HG02884 (cell line): Measurements from ENCODE around the gene EMC9.

ENCODE experiments used
- ATAC-seq: cut with Tn5 transposase; IDR thresholded peaks from one replicate; pipeline ENCODE4 v1.9.1; 2021; ENCODE audit warnings: mild to moderate bottlenecking, moderate library complexity; ENCODE audit not compliant: unreplicated experiment

Gene EMC9

DNA sequence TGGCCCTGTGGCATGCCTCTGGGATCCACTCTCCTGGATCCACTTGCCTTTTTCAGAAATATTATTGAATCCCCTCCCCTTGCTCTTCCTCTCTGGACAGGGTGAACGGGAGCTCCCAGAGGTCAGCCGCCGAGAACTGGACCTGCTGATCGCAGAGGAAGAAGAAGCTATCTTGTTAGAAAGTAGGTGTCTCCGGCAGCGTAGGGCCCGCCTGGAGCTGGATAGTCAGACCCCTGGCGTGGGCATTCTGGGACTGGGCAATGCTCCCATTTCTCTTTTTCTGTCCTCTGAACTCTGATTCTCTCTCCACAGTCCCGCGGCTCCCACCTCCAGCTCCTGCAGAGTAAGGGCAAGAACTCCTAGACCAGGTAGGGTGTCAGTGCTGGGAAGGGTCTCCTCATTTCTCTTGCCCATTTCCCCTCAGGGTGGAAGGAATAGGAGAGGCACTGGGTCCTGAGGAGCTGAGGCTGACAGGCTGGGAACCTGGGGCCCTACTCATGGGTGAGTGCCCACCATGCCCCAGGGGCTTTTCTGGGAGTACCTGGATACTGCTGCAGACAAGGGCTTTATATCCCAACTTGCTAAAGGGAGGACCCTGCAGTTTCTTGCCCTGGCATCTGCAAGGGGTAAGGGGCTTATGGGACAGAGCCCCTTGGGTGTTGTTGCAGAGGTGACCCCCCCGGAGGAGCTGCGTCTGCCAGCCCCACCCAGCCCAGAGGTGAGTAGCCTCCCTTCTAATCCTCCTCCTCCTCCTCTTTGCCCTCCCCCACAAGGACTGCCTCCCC, 35.8 kb upstream of the EMC9 start:
- no peak for ATAC-seq

DNA sequence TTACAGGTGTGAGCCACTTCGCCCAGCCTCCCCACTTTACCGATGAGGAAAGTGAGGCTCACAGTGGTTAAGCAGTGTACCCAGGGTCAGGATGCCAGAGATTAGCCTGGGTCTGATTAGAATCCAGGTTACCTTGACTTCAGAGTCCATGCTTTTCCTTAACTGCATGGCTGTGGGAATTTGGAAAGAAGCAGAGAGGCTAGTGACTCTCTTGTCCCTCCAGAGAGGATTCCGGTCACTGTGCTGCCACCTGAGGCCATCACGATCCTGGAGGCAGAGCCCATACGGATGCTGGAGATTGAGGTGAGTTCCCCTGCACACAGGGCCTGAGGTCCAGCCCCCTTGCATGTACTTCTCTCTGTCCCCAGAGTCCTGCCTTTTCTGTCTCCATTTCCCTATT, 35.2 kb upstream of the EMC9 start:
- ATAC-seq, result no peak

DNA sequence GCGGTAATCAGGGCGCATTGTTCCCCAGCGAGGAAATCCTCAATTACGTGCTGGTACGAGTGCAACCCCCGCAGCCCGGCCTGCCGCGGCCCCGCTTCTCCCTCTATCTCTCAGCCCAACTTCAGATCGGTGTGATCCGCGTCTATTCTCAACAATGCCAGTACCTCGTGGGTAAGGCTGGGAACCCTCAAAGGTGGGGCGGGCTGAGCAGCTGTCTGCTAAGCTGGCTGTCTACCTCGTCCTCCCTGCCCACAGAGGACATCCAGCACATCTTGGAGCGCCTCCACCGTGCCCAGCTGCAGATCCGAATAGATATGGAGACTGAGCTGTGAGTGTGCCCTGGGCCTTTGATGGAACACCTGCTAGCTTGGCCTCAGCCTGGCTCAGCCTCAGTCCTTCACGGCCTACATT, 31.5 kb upstream of the EMC9 start:
- ATAC-seq, result no peak

DNA sequence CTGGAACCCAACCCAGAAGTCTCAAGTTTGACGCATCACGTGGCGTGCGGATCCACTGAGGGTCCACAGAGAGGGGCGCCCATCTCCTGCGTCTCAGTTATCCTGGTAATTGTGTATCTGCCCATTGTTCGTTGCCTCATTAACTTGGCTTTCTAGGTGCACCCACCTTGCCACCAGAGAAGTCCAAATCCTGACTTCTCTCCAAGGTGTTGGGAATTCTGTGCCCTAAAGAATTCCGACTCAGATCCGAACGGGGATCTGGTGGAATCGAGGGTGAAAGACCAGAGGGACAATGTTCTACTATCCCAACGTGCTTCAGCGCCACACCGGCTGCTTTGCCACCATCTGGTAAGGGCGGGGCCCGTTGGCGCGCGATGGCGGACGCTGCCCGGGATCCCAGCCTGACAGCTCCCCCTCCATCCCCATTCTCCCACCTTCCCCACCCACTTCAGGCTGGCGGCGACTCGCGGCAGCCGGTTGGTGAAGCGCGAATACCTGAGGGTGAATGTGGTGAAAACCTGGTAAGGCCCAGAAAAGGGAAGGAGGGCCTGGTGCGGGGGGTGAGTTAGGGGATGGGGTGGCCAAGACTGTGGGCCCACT, 31.0 kb upstream of the EMC9 start:
- ATAC-seq, result no peak

DNA sequence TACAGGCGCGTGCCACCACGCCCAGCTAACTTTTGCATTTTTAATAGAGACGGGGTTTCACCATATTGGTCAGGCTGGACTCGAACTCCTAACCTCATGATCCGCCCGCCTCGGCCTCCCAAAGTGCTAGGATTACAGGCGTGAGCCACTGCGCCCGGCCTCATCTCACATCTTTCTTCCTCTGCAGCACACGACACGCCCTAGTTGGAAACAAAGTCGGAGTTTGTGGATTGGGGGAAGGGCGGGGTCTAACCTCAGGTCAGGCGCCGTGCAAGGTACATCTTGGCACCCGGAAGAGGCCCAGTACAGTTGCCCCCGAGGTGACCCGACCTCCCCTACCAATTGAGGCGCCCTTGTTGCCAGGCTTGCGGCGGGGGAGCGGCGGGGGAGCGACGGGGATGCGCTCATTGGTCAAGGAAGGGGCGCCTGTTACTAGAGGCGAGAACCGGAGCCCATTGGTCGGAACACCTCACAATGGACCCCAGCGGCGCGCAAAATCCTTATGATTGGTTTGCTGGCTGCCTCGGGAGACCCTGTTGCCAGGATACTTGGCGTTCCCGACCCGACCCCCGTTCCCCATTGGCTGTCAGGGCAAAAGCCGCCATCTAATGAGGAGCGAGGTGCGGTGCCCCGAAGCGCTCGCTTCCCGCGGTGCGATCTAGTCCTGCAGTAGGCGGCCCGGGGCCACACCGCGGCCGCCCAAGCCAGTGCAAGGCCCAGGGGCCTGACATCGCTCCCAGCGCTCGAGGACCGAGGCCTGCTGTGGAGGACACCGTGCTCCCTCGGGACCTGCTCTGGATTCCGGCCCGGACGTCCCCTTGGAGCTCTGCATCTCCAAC, 30.2 kb upstream of the EMC9 start, which contains the start of gene REC8:
REC8 (plus strand) TSS at position 659 of the 839 bp plus-strand sequence. CDS start 473 bp downstream, outside the sequence.
- ATAC-seq, result peak; percentile 76

DNA sequence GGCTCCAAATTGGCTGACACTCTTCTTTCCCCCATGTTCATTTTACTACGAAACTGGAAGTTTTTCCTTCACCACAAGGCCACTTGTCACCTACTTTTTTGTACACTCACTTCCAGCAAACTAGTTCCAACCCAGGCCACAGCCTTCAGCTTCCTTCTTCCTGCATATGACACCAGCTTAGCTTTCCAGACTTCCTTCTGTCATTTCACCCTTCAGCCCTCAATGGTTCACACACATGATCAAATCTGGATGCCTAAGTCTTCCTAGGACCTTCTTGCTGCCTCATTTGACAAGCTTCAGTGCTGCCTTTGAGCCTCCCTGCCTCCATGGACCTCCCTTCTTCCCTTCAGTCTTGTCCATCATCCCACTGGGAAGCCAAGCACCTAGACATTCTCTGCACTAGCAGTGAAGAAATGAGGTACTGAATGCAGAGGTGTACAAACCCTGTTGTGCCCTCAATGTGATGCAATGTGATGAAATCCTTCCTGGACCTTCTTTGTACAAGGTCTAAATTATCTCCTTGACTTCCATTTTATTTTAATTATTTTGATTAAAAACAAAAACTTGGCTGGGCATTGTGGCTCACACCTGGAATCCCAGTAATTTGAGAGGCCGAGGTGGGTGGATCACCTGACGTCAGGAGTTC, 26.2 kb upstream of the EMC9 start:
- no peak for ATAC-seq

DNA sequence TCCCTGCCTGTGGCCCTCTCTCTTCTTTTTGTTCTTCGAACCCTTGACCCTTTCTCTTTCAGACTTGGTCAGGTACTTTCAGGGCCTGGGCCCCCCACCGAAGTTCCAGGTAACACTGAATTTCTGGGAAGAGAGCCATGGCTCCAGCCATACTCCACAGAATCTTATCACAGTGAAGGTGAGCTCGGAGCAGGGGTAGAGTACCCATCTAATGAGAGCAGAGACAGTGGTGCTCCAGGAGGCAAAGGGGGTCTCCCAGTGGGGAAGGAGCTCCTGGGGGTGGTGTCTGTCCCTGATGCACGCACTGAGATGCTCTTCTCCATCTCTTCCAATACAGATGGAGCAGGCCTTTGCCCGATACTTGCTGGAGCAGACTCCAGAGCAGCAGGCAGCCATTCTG, 24.4 kb upstream of the EMC9 start:
- ATAC-seq, result no peak

DNA sequence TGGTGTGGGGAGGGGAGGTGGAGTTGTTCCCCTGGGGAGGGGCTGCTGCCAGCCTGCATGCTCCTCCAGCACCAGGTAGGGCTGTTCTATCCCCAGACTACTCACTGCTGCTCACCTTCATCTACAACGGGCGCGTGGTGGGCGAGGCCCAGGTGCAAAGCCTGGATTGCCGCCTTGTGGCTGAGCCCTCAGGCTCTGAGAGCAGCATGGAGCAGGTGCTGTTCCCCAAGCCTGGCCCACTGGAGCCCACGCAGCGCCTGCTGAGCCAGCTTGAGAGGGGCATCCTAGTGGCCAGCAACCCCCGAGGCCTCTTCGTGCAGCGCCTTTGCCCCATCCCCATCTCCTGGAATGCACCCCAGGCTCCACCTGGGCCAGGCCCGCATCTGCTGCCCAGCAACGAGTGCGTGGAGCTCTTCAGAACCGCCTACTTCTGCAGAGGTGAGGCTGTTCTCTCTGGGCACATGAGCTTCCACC, 23.2 kb upstream of the EMC9 start:
- no peak for ATAC-seq

DNA sequence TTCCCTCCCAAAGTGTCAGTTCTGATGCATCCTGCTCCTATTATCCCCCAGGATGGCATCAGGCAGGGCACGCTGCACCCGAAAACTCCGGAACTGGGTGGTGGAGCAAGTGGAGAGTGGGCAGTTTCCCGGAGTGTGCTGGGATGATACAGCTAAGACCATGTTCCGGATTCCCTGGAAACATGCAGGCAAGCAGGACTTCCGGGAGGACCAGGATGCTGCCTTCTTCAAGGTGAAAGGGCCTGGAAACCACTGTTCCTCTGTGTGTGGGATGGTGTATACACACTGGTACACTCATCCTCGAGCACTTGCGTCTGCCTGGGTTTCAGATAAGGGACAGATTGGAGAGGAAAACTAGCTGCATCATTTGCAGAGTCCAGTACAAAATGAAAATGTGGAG, 20.7 kb upstream of the EMC9 start:
- no peak for ATAC-seq

DNA sequence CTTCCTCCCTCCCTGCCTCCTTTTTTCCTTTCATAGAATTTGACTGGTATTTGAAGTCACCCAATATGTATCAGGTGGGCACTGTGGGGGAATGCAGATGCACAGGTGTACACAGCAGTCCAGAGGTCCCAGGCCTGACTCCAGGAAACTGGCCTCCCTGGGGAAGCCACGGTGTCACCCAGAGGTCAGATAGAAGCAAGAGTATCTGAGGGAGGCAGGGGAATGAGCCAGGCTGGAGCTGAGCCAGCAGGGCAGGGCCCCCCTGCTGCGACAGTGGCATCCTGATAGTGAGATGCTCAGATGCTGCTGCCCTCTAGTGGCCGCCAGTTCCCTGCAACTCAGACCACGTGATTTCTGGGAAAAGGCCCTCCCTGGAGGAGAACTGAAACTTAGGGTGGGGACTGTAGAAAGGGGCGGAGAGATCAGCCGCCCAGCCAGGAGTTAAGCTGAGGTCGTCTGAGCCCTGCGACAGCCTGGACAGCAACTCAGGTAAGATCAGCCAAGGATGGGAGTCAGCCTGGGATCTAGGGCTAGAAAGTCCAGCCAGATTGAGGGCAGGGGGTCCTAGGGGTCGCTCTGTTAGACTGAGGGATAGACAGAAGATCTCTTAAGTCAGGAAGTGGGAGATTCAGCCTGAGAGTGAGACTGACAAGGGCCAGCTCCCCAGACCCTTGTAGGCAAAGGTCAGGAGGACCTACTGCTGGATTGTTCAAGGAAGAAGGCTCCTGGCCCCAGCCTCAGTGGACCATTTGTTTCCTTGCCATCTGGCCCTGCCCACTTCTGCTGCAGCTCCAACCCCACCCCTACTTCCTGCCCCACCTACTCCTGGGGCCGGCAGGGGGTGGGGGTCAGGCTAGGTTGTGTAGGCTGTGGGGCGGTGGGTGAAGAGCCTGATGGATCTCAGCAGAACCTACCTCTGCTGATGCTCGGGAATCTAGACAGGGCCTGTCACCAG, 19.7 kb upstream of the EMC9 start, which contains the start of gene IRF9:
IRF9 (plus strand) TSS at position 416 of the 955 bp plus-strand sequence. CDS start 880 bp downstream, outside the sequence.
- peak; percentile 77 for ATAC-seq

DNA sequence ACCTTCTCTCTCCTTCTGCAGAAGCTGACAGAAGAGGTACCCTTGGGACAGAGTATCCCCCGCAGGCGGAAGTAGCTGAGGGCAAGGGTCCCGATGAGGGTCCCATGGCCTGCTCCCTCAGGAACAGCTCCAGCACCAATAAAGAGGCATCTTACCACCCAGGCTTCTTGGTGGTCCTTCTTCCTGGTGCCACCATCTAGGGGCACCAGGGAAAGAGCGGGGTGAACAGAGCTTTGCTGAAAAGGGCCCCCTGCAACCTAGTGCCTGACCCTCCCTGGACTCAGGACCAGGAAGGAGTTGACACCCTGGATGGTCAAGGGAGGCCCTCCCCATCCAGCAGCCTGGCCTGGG, 19.1 kb upstream of the EMC9 start:
- no peak for ATAC-seq

DNA sequence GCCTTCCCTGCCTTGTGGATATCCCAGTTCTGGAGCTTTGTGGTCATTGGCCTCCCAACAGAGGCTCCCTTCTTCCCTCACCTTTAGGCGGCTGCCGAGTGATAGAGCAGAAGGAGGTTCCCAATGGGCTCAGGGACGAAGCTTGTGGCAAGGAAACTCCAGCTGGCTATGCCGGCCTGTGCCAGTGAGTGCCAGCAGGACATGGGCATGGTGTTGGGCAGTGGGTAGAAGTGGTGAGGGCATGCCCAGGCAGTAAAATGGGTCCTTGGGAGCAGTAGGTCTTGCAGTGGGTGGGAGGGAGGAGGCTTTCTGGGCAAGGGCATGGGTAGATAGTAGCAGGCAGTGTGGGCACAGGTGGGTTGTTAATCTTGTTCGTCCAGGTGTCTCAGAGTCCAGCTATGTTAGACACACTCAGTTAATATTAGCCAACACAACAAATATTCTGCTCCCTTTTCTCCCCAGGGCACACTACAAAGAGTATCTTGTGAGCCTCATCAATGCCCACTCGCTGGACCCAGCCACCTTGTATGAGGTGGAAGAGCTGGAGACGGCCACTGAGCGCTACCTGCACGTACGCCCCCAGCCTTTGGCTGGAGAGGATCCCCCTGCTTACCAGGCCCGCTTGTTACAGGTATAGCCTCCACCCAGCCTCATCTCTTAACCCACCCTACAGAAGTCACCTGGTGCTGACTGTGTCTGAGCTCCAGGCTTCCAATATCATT, 18.5 kb upstream of the EMC9 start:
- ATAC-seq, result no peak

DNA sequence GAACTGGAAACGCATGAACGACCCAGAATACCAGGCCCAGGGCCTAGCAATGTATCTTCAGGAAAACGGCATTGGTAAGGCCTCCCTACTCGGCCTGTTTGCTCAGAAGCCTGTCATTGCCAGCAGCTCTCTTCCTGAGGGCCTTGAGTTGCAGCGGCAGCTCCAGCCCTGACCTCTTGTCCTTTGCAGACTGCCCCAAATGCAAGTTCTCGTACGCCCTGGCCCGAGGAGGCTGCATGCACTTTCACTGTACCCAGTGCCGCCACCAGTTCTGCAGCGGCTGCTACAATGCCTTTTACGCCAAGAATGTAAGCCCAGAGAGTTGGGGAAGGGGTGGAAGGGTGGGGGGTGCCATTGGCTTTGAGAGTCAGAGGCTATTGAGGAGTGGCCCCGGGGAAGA, 15.9 kb upstream of the EMC9 start:
- ATAC-seq, result no peak

DNA sequence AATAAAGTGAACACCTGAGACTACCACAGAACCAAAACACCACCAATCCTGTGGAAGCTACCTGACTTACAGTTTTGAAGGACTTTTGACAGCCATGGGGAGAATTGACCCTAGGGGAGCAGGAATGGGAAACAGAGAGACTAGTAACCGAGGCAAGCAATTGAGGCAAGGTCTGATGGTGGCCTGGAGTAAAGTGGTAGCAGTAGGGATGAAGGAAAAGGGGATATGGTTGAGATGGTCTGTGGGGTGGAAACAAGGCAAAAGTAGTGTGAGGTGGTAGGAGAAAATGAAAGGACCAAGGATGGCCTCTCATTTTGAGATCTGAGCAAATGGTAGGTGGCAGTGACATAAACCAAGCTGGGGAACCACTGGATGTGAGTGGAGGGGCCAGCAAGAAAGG, 15.4 kb upstream of the EMC9 start:
- ATAC-seq, result no peak

DNA sequence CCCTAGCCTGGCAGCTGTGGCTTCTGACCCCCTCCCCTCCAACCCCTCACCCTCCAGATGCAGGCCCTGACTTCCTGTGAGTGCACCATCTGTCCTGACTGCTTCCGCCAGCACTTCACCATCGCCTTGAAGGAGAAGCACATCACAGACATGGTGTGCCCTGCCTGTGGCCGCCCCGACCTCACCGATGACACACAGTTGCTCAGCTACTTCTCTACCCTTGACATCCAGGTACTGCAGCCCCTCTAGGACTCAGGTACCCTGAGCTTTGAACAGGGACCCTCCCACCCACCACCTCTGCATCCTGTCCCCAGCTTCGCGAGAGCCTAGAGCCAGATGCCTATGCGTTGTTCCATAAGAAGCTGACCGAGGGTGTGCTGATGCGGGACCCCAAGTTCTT, 13.7 kb upstream of the EMC9 start:
- no peak for ATAC-seq

DNA sequence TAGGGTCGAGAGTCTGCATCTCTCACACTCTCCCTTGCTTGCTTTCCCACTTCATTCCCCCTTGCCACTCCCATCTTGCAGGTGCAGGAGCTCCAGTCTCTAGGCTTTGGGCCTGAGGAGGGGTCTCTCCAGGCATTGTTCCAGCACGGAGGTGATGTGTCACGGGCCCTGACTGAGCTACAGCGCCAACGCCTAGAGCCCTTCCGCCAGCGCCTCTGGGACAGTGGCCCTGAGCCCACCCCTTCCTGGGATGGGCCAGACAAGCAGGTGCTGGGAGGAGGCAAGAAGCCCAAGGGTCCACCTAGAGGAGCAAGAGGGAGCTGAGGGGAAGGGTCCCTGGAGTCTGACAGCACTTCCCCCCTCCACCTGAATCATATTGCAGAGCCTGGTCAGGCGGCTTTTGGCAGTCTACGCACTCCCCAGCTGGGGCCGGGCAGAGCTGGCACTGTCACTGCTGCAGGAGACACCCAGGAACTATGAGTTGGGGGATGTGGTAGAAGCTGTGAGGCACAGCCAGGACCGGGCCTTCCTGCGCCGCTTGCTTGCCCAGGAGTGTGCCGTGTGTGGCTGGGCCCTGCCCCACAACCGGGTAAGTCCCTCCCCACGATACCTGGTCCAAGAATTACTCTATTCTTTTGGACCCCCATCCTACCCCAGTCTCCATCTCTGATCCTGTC, 10.2 kb upstream of the EMC9 start:
- ATAC-seq, result no peak

DNA sequence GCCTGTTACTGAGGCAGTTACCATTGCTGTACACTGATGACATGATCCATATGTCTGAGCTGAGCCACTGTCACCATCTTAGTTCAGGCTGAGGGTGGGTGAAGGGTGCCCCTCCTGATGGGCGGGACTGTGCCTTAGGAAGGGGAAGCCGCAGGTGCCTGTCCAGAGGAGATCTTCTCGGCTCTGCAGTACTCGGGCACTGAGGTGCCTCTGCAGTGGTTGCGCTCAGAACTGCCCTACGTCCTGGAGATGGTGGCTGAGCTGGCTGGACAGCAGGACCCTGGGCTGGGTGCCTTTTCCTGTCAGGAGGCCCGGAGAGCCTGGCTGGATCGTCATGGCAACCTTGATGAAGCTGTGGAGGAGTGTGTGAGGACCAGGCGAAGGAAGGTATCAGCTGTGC, 9.6 kb upstream of the EMC9 start:
- ATAC-seq, result no peak

DNA sequence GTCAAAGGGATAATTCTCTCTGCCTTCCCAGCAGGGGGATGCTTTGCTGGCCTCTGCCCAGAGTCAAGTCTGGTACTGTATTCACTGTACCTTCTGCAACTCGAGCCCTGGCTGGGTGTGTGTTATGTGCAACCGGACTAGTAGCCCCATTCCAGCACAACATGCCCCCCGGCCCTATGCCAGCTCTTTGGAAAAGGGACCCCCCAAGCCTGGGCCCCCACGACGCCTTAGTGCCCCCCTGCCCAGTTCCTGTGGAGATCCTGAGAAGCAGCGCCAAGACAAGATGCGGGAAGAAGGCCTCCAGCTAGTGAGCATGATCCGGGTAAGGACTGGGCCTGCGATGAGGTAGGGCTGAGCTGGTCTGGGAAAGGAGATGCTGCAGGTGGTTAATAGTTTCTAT, 9.2 kb upstream of the EMC9 start:
- ATAC-seq, result no peak

DNA sequence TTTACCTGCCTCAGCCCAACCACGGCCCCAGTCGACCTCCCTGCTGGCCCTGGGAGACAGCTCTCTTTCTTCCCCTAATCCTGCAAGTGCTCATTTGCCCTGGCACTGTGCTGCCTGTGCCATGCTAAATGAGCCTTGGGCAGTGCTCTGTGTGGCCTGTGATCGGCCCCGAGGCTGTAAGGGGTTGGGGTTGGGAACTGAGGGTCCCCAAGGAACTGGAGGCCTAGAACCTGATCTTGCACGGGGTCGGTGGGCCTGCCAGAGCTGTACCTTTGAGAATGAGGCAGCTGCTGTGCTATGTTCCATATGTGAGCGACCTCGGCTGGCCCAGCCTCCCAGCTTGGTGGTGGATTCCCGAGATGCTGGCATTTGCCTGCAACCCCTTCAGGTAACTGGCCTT, 8.7 kb upstream of the EMC9 start:
- ATAC-seq, result no peak
